22Rv1 (cell line): ENCODE results near the gene FAM120B.
"Not testable (repeated sequence)": the region's sequence is repeated elsewhere in the genome, so short reads cannot be mapped to it uniquely, and the experiment has no call there.

Source experiments
- H3K27ac ChIP-seq: fragments of 450-650 bp; 2 replicates; pipeline ENCODE4 v1.5.1; 2017
- ZFX ChIP-seq: fragments of 450-650 bp; IDR thresholded peaks from 2 replicates; pipeline ENCODE4 v1.6.1; 2017; ENCODE audit warnings: antibody characterized with exemption, borderline replicate concordance
- TF ChIP-seq, protein P1 (sequence below): fragments of 450-650 bp; IDR thresholded peaks from 2 replicates; pipeline ENCODE4 v1.5.1; 2017; ENCODE audit warnings: mild to moderate bottlenecking

The FAM120B gene

DNA sequence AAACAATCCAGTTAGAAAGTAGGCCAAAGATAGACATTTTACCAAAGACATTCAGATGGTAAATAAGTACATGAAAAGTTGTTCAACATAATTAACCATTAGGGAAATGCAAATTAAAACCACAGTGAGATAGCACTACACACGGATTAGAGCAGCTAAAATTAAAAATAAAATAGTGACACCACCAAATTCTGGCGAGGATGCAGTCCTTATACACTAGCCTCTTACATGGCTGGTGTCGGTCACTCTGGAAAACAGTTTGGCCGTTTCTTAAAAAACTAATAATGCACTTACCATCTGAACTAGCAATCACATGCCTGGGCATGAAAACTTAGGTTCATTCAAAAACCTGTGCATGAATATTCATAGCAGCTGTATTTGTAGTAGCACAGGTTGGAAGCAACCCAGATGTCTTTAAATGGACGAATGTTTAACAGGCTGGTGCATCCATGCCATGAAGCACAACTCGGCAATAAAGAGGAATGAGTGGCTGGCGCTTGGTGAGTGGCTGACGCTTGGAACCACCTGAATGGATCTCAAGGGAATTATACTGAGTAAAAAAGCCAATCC, 77.0 kb downstream of the FAM120B start:
- no peak for TF ChIP-seq ZFX
- no peak overlapping the region for H3K27ac ChIP-seq

DNA sequence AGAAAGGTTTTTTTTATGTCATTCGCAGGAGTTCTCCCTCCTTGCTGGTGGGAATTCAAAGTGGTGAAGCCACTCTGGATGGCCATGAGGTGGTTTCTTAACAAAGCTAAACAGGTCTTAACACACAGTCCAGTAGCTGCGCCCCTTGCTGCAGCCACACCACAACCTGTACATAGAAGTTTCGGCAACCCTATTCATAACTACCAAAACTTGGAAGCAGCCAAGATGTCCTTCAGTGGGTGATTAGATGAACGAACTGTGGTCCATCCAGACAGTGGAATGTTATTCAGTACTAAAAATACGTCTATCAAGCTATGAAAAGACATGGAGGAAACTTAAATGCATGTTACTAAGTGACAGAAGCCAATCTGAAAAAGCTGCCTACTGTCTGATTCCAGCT, 78.9 kb downstream of the FAM120B start:
- TF ChIP-seq, protein P1, sequence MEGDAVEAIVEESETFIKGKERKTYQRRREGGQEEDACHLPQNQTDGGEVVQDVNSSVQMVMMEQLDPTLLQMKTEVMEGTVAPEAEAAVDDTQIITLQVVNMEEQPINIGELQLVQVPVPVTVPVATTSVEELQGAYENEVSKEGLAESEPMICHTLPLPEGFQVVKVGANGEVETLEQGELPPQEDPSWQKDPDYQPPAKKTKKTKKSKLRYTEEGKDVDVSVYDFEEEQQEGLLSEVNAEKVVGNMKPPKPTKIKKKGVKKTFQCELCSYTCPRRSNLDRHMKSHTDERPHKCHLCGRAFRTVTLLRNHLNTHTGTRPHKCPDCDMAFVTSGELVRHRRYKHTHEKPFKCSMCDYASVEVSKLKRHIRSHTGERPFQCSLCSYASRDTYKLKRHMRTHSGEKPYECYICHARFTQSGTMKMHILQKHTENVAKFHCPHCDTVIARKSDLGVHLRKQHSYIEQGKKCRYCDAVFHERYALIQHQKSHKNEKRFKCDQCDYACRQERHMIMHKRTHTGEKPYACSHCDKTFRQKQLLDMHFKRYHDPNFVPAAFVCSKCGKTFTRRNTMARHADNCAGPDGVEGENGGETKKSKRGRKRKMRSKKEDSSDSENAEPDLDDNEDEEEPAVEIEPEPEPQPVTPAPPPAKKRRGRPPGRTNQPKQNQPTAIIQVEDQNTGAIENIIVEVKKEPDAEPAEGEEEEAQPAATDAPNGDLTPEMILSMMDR = no peak
- no peak for TF ChIP-seq ZFX
- no peak overlapping the region for H3K27ac ChIP-seq

DNA sequence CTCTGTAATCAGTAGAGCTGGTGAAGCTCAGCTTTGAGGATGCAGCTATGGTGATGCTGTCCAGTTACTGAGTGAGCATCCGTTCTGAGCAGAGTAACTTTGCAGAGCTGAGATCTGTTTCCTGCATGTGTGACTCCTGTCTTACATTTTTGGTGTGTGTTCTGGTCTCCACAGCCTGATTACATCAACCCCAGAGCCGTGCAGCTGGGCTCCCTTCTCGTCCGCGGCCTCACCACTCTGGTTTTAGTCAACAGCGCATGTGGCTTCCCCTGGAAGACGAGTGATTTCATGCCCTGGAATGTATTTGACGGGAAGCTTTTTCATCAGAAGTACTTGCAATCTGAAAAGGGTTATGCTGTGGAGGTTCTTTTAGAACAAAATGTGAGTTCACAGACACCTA, 81.6 kb downstream of the FAM120B start:
- H3K27ac ChIP-seq = no peak overlapping the region
- TF ChIP-seq, protein P1 = no peak
- no peak for TF ChIP-seq ZFX

DNA sequence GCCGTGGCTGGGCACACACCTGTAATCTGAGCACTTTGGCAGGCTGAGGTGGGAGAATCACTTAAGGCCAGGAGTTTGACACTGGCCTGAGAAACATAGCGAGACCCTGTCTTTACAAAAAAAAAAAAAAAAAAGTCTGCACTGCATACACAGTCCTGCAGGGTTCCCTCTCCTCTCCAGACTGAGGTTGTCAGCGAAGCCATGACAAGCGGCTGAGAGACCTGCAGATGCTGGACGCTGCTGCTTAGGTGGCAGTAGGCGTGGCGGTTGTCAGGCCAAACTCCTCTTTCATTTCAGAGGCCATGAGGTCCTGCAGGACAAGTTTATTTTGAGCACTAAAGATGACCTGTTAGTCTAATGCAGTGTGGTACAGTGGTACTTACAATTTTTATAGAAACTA, 86.5 kb downstream of the FAM120B start:
- no peak for TF ChIP-seq ZFX
- TF ChIP-seq, protein P1 = no peak
- no peak overlapping the region for H3K27ac ChIP-seq

DNA sequence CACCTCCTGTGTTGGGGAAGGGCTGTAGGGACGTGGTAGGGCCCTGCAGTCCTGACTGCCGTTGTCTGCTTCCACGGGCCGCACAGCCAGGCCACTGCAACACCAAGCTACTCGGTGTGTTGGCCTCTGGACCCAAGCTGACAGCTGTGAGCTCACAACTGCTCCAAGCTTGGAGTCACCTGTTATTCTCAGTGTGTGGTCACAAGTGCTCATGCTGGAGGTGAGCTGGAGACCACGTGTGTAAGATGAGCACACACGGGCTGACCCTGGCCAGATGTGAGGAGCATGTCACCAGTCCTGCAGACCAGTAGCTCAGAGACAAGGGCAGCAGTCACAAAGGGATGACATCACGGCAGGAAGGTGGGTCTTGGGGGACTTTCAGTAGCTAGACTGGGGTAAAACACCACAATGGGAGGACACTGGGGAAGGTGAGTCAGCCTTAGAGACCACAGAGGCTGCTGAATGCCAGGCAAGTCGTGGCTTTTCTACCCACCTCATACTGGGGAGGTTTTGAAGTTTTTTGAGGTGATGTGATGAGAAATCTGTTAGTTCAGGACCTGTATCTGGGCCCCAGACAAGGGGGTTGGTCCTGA, 87.3 kb downstream of the FAM120B start:
- TF ChIP-seq, protein P1 = no peak
- TF ChIP-seq ZFX = no peak
- no peak overlapping the region for H3K27ac ChIP-seq

DNA sequence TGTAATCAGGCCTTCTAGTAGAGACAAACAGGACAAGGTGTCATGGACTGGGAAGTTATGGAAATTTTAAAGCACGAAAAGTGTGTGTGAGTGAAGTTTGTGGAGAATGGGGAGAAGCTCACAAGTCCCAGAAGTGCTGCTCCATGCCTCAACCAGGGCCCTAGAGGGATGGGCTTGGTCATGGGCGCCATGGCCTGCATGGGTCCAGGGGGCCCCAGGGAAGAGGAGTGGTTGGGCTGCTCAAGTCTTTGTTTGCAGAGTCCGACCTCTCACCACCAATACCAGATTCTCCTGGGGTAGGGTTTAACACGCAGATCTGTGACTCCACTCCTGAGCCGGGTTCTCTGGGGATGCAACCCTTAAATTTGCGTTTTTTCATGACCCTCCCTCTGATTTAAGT, 88.4 kb downstream of the FAM120B start:
- TF ChIP-seq, protein P1 = no peak
- no peak for TF ChIP-seq ZFX
- no peak overlapping the region for H3K27ac ChIP-seq

DNA sequence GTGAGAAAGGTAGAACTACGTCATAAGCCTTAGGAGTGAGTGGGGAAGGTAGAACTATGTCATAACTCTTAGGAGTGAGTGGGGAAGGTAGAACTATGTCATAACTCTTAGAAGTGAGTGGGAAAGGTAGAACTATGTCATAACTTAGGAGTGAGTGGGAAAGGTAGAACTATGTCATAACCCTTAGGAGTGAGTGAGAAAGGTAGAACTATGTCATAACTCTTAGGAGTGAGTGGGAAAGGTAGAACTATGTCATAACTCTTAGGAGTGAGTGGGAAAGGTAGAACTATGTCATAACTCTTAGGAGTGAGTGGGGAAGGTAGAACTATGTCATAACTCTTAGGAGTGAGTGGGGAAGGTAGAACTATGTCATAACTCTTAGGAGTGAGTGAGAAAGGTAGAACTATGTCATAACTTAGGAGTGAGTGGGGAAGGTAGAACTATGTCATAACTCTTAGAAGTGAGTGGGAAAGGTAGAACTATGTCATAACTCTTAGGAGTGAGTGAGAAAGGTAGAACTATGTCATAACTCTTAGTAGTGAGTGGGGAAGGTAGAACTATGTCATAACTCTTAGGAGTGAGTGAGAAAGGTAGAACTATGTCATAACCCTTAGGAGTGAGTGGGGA, 92.3 kb downstream of the FAM120B start:
- H3K27ac ChIP-seq = not testable (repeated sequence)

DNA sequence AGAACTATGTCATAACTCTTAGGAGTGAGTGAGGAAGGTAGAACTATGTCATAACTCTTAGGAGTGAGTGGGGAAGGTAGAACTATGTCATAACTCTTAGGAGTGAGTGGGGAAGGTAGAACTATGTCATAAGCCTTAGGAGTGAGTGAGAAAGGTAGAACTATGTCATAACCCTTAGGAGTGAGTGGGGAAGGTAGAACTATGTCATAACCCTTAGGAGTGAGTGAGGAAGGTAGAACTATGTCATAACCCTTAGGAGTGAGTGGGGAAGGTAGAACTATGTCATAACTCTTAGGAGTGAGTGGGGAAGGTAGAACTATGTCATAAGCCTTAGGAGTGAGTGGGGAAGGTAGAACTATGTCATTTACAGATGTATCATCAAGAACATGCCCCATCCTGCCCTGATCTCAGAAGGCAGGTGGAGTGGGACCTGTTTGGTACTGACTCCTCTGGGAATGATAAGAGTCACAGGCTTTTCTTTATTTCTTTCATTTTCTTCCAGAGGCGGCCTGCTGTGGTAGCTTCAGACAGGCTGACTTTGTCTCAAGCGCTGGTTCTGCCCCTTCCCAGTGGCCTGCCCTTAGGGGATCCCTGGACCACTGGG, 93.5 kb downstream of the FAM120B start:
- H3K27ac ChIP-seq = not testable (repeated sequence)
